ENCODE results near the gene TEX29.

TEX29 gene

DNA sequence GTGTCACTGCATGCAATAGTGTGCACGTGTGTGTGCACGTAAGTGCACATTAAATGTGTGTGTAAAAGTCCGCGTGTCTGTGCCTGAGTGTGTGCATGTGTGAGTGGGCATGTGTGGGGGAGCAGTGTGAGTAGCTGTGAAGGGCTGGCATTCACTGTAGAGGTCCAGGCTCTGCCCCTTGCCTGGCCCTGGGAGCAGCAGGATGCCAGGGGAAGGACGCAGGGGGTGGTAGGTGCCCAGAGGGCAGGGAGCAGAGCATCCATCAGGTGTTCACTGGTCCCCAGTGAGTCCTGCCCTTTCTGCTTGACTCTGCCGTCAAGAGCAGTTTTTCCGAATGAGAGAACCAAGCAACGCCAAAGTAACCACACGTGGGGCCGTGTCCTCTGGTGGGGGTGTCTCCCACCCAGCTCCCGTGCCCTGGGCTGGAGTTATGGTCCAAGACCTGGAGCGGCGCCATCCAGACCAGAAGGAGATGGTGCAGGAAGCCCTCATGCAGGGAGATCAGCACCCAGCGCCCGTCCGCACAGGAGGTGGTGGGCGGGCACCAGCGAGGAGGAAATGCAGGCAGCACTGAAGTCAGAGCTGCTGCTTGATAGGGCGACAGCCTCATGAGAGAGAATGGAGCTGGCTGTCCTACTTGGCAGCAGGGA lies 68.5 kb downstream of the TEX29 start:
- H3K4me1 ChIP-seq = peaks cover 23% of the 10 kb centered on the region
- no peak overlapping the region for H3K27ac ChIP-seq
- H3K4me3 ChIP-seq = no peak overlapping the region
- H3K9me3 ChIP-seq = no peaks in the 10 kb centered on the region
- TF ChIP-seq Cebpa-rat (IDR thresholded peaks at IDR 0.05) = no peak
- no peaks in the 10 kb centered on the region for H3K27me3 ChIP-seq
- no peaks in the 10 kb centered on the region for H4K20me1 ChIP-seq
- H3K4me2 ChIP-seq = no peak overlapping the region
- H3K36me3 ChIP-seq = no peaks in the 10 kb centered on the region
- no peak overlapping the region for H3K9ac ChIP-seq

- Histone ChIP-seq H3K9me3 (no peaks in the 10 kb centered on the region), H3K4me2 (no peak overlapping the region), H3K4me3 (no peak overlapping the region), H3K27me3 (no peaks in the 10 kb centered on the region), H4K20me1 (no peaks in the 10 kb centered on the region), H3K9ac (no peak overlapping the region), H3K27ac (no peak overlapping the region), H3K4me1 (peaks cover 19% of the 10 kb centered on the region), H3K36me3 (no peaks in the 10 kb centered on the region)
- no peak for TF ChIP-seq Cebpa-rat (IDR thresholded peaks at IDR 0.05)
These were observed 69.4 kb downstream of the TEX29 start for GRCh38 chr13:111389621-111390521.

- H3K9me3 ChIP-seq = no peaks in the 10 kb centered on the region
- H3K4me2 ChIP-seq = no peak overlapping the region
- no peaks in the 10 kb centered on the region for H4K20me1 ChIP-seq
- no peak overlapping the region for H3K9ac ChIP-seq
- TF ChIP-seq Cebpa-rat (IDR thresholded peaks at IDR 0.05) = no peak
- no peak overlapping the region for H3K4me3 ChIP-seq
- H3K27ac ChIP-seq = no peak overlapping the region
- H3K4me1 ChIP-seq = peaks cover 11% of the 10 kb centered on the region
- H3K36me3 ChIP-seq = no peaks in the 10 kb centered on the region
- H3K27me3 ChIP-seq = no peaks in the 10 kb centered on the region
These were observed 70.3 kb downstream of the TEX29 start for GRCh38 chr13:111390522-111391270.

- Histone ChIP-seq H3K4me3 (no peak overlapping the region), H3K27me3 (no peaks in the 10 kb centered on the region), H3K4me2 (no peak overlapping the region), H3K4me1 (peaks cover 6% of the 10 kb centered on the region), H3K9ac (no peak overlapping the region), H3K27ac (no peak overlapping the region), H4K20me1 (no peaks in the 10 kb centered on the region), H3K9me3 (no peaks in the 10 kb centered on the region), H3K36me3 (no peaks in the 10 kb centered on the region)
- no peak for TF ChIP-seq Cebpa-rat (IDR thresholded peaks at IDR 0.05)
These were observed 72.0 kb downstream of the TEX29 start for GRCh38 chr13:111392486-111392885.

GRCh38 chr13:111393221-111393790 lies 72.9 kb downstream of the TEX29 start:
- no peaks in the 10 kb centered on the region for H3K4me1 ChIP-seq
- H3K27ac ChIP-seq = no peak overlapping the region
- H3K9ac ChIP-seq = no peak overlapping the region
- TF ChIP-seq Cebpa-rat (IDR thresholded peaks at IDR 0.05) = no peak
- no peaks in the 10 kb centered on the region for H4K20me1 ChIP-seq
- H3K36me3 ChIP-seq = no peaks in the 10 kb centered on the region
- no peak overlapping the region for H3K4me2 ChIP-seq
- no peaks in the 10 kb centered on the region for H3K9me3 ChIP-seq
- no peak overlapping the region for H3K4me3 ChIP-seq
- no peaks in the 10 kb centered on the region for H3K27me3 ChIP-seq

Measured in BLaER1 (cell line).